Activated CD8-positive, alpha-beta T cell treated with anti-CD3 and anti-CD28 coated beads for 36 hours (primary cell): ENCODE measurements around the gene ABCG4. TPM values are rescaled to one million over a fixed set of nuclear protein-coding genes. Genes with fewer than 3 reads are reported as not detected.
"Not testable (repeated sequence)": the region's sequence is repeated elsewhere in the genome, so short reads cannot be mapped to it uniquely, and the experiment has no call there.

ENCODE experiments used
- ATAC-seq: fragments of 200-7000 bp; cut with Tn5 transposase; one replicate; pipeline ENCODE4 v1.10.0; 2021; ENCODE audit warnings: mild to moderate bottlenecking, moderate library complexity
- CTCF ChIA-PET: fragments of 350-600 bp; sonication (Branson Sonifier 250); formaldehyde crosslinking; loops from one replicate; lab custom pipeline; 2021; ENCODE audit warnings: antibody characterized with exemption; lab: Charles Lee
- POLR2A ChIA-PET: fragments of 350-600 bp; sonication (Branson Sonifier 250); formaldehyde crosslinking; loops from one replicate; lab custom pipeline; 2021; ENCODE audit warnings: antibody characterized with exemption; lab: Charles Lee
- DNase-seq: peaks from one replicate; pipeline ENCODE4 v3.0.0-alpha.2; 2020
- H3K27ac Mint-ChIP-seq: one replicate; pipeline ENCODE4 v1.8.0; 2021; ENCODE audit warnings: mild to moderate bottlenecking, mixed read lengths
- H3K27me3 Mint-ChIP-seq: one replicate; pipeline ENCODE4 v1.8.0; 2021; ENCODE audit warnings: mixed read lengths
- H3K36me3 Mint-ChIP-seq: one replicate; pipeline ENCODE4 v1.8.0; 2021; ENCODE audit warnings: low read depth, mixed read lengths
- H3K4me1 Mint-ChIP-seq: one replicate; pipeline ENCODE4 v1.8.0; 2021; ENCODE audit warnings: low read depth, mixed read lengths
- H3K4me3 Mint-ChIP-seq: one replicate; pipeline ENCODE4 v1.8.0; 2021; ENCODE audit warnings: mild to moderate bottlenecking, moderate library complexity, mixed read lengths
- H3K9me3 Mint-ChIP-seq: one replicate; pipeline ENCODE4 v1.8.0; 2021; ENCODE audit warnings: mixed read lengths
- intact Hi-C: fragments of 100-400 bp; cut with micrococcal nuclease; formaldehyde crosslinking; loops from one replicate; pipeline ENCODE4 v1.10.0; 2022
- total RNA-seq, 2 experiments: library from RNA; stranded (reverse); gene quantifications; one replicate each; pipeline ENCODE4 v1.2.3, GENCODE V29; 2021
- TF ChIP-seq, protein P1 (sequence below): fragments of 200-600 bp; IDR thresholded peaks from one replicate; pipeline ENCODE4 v1.8.0; 2022; ENCODE audit warnings: antibody characterized with exemption, mild to moderate bottlenecking

ABCG4 gene
- total RNA-seq, 2 experiments from 2014 or later, result not detected

DNA sequence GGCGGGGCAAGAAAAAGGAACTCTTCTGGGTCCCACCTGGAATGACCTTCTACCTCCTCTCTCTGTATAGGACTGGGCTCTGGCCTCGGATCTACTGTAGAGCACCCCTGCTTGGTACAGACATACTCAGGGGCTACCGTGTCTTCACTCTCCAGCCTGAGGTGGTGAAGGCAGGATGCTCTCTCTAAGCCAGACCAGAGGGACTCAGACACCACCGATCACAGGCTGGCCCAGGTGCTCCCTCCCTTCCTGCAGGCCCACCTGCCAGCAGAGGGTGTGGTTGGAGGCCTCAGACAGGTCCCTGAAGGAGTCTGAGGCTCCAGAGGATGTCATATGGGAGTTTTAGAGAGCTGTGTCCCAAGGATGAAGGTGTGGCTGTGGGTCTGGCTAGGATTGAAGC lies 40.5 kb downstream of the ABCG4 start:
- H3K4me3 Mint-ChIP-seq, result no peak overlapping the region
- intact Hi-C loops, result no loop called here
- POLR2A ChIA-PET, result interaction anchor here (1.2 kb wide), 1 partner anchor 67 kb away, joined by 3 read pairs; no protein-coding TSS in a partner anchor
- no peaks in the 10 kb centered on the region for H3K9me3 Mint-ChIP-seq
- no peaks in the 10 kb centered on the region for H3K4me1 Mint-ChIP-seq
- CTCF ChIA-PET, result interaction anchor here (0.9 to 2.2 kb wide), 2 partner anchors 55 to 88 kb away, joined by 3 to 6 read pairs; no protein-coding TSS in a partner anchor
- H3K36me3 Mint-ChIP-seq, result no peaks in the 10 kb centered on the region
- no peaks in the 10 kb centered on the region for H3K27me3 Mint-ChIP-seq
- ATAC-seq (no peak), DNase-seq (no peak)
- TF ChIP-seq, protein P1, sequence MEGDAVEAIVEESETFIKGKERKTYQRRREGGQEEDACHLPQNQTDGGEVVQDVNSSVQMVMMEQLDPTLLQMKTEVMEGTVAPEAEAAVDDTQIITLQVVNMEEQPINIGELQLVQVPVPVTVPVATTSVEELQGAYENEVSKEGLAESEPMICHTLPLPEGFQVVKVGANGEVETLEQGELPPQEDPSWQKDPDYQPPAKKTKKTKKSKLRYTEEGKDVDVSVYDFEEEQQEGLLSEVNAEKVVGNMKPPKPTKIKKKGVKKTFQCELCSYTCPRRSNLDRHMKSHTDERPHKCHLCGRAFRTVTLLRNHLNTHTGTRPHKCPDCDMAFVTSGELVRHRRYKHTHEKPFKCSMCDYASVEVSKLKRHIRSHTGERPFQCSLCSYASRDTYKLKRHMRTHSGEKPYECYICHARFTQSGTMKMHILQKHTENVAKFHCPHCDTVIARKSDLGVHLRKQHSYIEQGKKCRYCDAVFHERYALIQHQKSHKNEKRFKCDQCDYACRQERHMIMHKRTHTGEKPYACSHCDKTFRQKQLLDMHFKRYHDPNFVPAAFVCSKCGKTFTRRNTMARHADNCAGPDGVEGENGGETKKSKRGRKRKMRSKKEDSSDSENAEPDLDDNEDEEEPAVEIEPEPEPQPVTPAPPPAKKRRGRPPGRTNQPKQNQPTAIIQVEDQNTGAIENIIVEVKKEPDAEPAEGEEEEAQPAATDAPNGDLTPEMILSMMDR, result no peak
- no peak overlapping the region for H3K27ac Mint-ChIP-seq

DNA sequence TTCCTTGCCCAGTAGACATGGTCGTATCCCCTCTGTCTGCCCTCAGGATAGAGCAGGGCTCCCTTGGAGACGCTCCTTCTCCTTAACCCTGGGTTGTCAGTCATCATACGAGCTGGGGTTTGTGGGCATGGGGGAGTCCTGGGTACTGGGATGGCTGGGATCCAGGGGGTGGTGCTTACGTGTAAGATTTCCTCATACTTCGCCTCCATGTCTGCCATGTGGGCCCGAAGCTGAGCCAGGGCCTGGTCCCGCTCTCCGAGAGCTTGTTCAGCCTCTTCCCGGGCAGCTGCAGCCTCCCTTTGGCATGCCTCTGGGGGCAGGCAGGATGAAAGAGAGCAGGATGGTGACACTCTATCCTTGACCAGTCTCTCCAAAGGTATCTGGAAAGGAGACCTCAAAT lies 41.7 kb downstream of the ABCG4 start:
- no peaks in the 10 kb centered on the region for H3K36me3 Mint-ChIP-seq
- ATAC-seq (no peak), DNase-seq (no peak)
- H3K4me1 Mint-ChIP-seq, result no peaks in the 10 kb centered on the region
- TF ChIP-seq, protein P1, result no peak
- CTCF ChIA-PET, result interaction anchor here (0.7 to 2.2 kb wide), 4 partner anchors 22 to 133 kb away, joined by 3 to 10 read pairs (median 4); partner anchors contain the start of gene NLRX1
- intact Hi-C loops, result no loop called here
- no peaks in the 10 kb centered on the region for H3K9me3 Mint-ChIP-seq
- no peaks in the 10 kb centered on the region for H3K27me3 Mint-ChIP-seq
- no peak overlapping the region for H3K4me3 Mint-ChIP-seq
- POLR2A ChIA-PET, result interaction anchor here (0.6 to 1.2 kb wide), 3 partner anchors 21 to 68 kb away, joined by 3 read pairs; no protein-coding TSS in a partner anchor
- H3K27ac Mint-ChIP-seq, result no peak overlapping the region

DNA sequence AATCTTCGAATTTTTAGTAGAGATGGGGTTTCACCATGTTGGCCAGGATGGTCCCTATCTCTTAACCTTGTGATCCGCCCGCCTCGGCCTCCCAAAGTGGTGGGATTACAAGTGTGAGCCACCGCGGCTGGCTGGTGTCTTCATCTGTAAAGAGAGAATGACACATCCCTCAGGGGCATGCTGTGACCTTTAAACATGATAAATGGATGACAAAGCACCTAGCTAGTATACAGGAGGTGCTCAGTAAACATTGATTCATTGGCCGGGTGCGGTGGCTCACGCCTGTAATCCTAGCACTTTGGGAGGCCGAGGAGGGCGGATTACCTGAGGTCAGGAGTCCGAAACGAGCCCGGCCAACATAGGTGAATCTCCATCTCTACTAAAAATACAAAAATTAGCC lies 42.4 kb downstream of the ABCG4 start:
- intact Hi-C loops, H3K36me3 Mint-ChIP-seq, ATAC-seq, H3K4me1 Mint-ChIP-seq, DNase-seq, H3K27me3 Mint-ChIP-seq, H3K27ac Mint-ChIP-seq, H3K4me3 Mint-ChIP-seq, H3K9me3 Mint-ChIP-seq: not testable (repeated sequence)
- ChIA-PET POLR2A (interaction anchor here (1.0 kb wide), 1 partner anchor 22 kb away, joined by 3 read pairs; no protein-coding TSS in a partner anchor), CTCF (interaction anchor here (0.7 to 2.2 kb wide), 3 partner anchors 22 to 132 kb away, joined by 3 to 10 read pairs (median 6); partner anchors contain the start of gene NLRX1)

DNA sequence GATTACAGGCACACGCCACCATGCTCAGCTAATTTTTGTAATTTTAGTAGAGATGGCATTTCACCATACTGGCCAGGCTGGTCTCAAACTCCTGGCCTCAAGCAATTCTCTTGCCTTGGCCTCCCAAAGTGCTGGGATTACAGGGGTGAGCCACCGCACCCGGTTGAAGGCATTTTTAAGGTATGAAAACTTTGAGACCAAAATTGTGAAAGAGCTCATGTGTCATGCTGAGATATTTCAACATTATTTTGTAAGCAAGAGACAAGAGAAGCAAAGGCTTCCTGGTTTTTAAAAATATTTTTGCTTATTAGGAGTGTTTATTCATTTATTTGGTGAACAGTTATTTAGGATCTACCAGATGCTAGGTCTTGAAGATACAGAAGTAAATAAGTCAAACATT lies 43.3 kb downstream of the ABCG4 start:
- DNase-seq, result no peak
- CTCF ChIA-PET, result interaction anchor here (0.9 to 2.1 kb wide), 5 partner anchors 41 to 131 kb away, joined by 4 to 10 read pairs (median 4); no protein-coding TSS in a partner anchor
- POLR2A ChIA-PET, result no interaction called here

DNA sequence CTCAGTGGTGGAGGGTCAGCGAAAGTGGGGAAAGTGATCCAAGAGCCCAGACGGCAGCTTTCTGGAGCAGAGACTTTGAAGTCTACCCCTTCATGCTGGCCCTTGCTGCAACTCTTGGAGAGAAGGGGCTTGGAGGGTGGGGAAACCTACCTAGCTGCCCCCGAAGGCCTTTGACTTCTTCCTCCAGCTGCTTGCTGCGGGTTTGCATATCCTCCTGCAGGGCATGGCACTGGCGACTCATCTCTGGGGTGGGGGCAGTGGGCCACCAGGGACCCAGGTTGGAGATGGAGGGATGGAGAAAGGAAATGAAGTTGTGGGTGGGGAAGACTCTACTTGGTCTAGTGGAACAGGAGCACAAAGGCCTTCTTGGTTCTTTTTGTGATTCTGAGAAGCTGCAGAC lies 44.1 kb downstream of the ABCG4 start:
- H3K27me3 Mint-ChIP-seq, result no peaks in the 10 kb centered on the region
- peaks cover 2% of the 10 kb centered on the region for H3K4me1 Mint-ChIP-seq
- TF ChIP-seq, protein P1, result no peak
- no peak overlapping the region for H3K4me3 Mint-ChIP-seq
- intact Hi-C loops, result no loop called here
- H3K9me3 Mint-ChIP-seq, result no peaks in the 10 kb centered on the region
- CTCF ChIA-PET, result interaction anchor here (0.9 to 1.9 kb wide), 5 partner anchors 24 to 121 kb away, joined by 3 to 5 read pairs (median 4); no protein-coding TSS in a partner anchor
- H3K27ac Mint-ChIP-seq, result no peak overlapping the region
- no peaks in the 10 kb centered on the region for H3K36me3 Mint-ChIP-seq
- no peak for DNase-seq
- POLR2A ChIA-PET, result no interaction called here
- ATAC-seq, result no peak

More for the DNA sequence above, 43.3 kb downstream of the ABCG4 start:
- Mint-ChIP-seq H3K36me3 (no peaks in the 10 kb centered on the region), H3K4me3 (no peak overlapping the region), H3K4me1 (peaks cover 2% of the 10 kb centered on the region), H3K27me3 (no peaks in the 10 kb centered on the region), H3K27ac (no peak overlapping the region), H3K9me3 (no peaks in the 10 kb centered on the region)
- ATAC-seq, result no peak
- intact Hi-C loops, result no loop called here
- TF ChIP-seq, protein P1, result no peak
